HEK293 (cell line): Measurements from ENCODE around the gene SLC5A12.
"Not testable (repeated sequence)": the region's sequence is repeated elsewhere in the genome, so short reads cannot be mapped to it uniquely, and the experiment has no call there.

ENCODE experiments used
- CTCF ChIA-PET: fragments of 350-600 bp; formaldehyde crosslinking; extraction: SDS; loops from one replicate; lab custom pipeline; 2021; ENCODE audit warnings: antibody characterized with exemption; lab: Yijun Ruan, JAX
- POLR2A ChIA-PET: fragments of 300-600 bp; formaldehyde crosslinking; extraction: SDS; loops from one replicate; lab custom pipeline; 2020; ENCODE audit warnings: antibody characterized with exemption, inconsistent platforms; lab: Yijun Ruan, JAX
- H3K27ac ChIP-seq: fragments of 200-500 bp; sonication (Bioruptor generic); 2 replicates; pipeline ENCODE4 v1.5.1; 2014; ENCODE audit warnings: low read depth, low read length, control low read depth, inconsistent platforms; ENCODE audit errors: extremely low read depth
- H3K36me3 ChIP-seq, 2 experiments: fragments of 200-500 bp in 1 of 2; sonication (Bioruptor generic) in 1 of 2; 1 replicate in 1 of 2; 2 replicates in 1 of 2; pipeline ENCODE4 v1.5.1; 2014 to 2017; ENCODE audit warnings: inconsistent platforms in 2 of 2, low read length in 2 of 2; ENCODE audit not compliant: control insufficient read depth in 2 of 2, insufficient read depth in 1 of 2
- H3K4me1 ChIP-seq: fragments of 200-500 bp; sonication (Bioruptor generic); 2 replicates; pipeline ENCODE4 v1.5.1; 2014; ENCODE audit warnings: mild to moderate bottlenecking, low read length, inconsistent platforms; ENCODE audit not compliant: control insufficient read depth, insufficient read depth
- H3K4me3 ChIP-seq: 2 replicates; pipeline ENCODE4 v1.5.1; 2011; ENCODE audit warnings: low read depth, mild to moderate bottlenecking, control low read depth, low read length, moderate library complexity
- H3K9me3 ChIP-seq: fragments of 200-500 bp; sonication (Bioruptor generic); 2 replicates; pipeline ENCODE4 v1.5.1; 2014; ENCODE audit warnings: low read depth, low read length, inconsistent platforms; ENCODE audit not compliant: control insufficient read depth, insufficient read depth
- FEZF1 ChIP-seq: fragments of 450-650 bp; formaldehyde crosslinking; IDR thresholded peaks from 2 replicates; pipeline ENCODE4 v1.5.1; 2016; ENCODE audit warnings: missing biosample characterization, missing genetic modification characterization
- GLI2 ChIP-seq: fragments of 450-650 bp; formaldehyde crosslinking; IDR thresholded peaks from 2 replicates; pipeline ENCODE4; 2017; ENCODE audit warnings: missing biosample characterization, missing genetic modification characterization, low read depth, borderline replicate concordance
- HOXA7 ChIP-seq: sonication (generic); formaldehyde crosslinking; IDR thresholded peaks from 2 replicates; pipeline ENCODE4 v1.8.1; 2022; ENCODE audit warnings: missing genetic modification reagents, borderline replicate concordance
- INSM2 ChIP-seq: fragments of 450-650 bp; formaldehyde crosslinking; IDR thresholded peaks from 2 replicates; pipeline ENCODE4 v1.5.1; 2016; ENCODE audit warnings: missing biosample characterization, missing genetic modification characterization
- YY2 ChIP-seq: fragments of 450-650 bp; formaldehyde crosslinking; IDR thresholded peaks from 2 replicates; pipeline ENCODE4 v1.5.1; 2016; ENCODE audit warnings: missing biosample characterization, missing genetic modification characterization
- ZBTB11 ChIP-seq: fragments of 450-650 bp; formaldehyde crosslinking; conservative IDR thresholded peaks from 2 replicates; pipeline ENCODE4 v1.5.1; 2016; ENCODE audit warnings: low read depth, missing biosample characterization, missing genetic modification characterization
- ZBTB21 ChIP-seq: fragments of 450-650 bp; formaldehyde crosslinking; IDR thresholded peaks from 2 replicates; pipeline ENCODE4 v1.5.1; 2017; ENCODE audit warnings: missing biosample characterization, missing genetic modification characterization
- ZNF121 ChIP-seq: fragments of 450-650 bp; formaldehyde crosslinking; IDR thresholded peaks from 2 replicates; pipeline ENCODE4 v1.5.1; 2016; ENCODE audit warnings: missing biosample characterization, missing genetic modification characterization
- ZNF175 ChIP-seq: fragments of 450-650 bp; formaldehyde crosslinking; IDR thresholded peaks from 2 replicates; pipeline ENCODE4 v1.5.1; 2016; ENCODE audit warnings: missing biosample characterization, missing genetic modification characterization
- ZNF335 ChIP-seq: fragments of 450-650 bp; formaldehyde crosslinking; conservative IDR thresholded peaks from 2 replicates; pipeline ENCODE4 v1.5.1; 2016; ENCODE audit warnings: missing biosample characterization, missing genetic modification characterization
- ZNF366 ChIP-seq: fragments of 450-650 bp; formaldehyde crosslinking; conservative IDR thresholded peaks from 2 replicates; pipeline ENCODE4 v1.5.1; 2016; ENCODE audit warnings: missing biosample characterization, missing genetic modification characterization
- ZNF404 ChIP-seq: fragments of 450-650 bp; formaldehyde crosslinking; IDR thresholded peaks from 2 replicates; pipeline ENCODE4 v1.5.1; 2017; ENCODE audit warnings: missing biosample characterization, missing genetic modification characterization
- ZNF529 ChIP-seq: fragments of 450-650 bp; formaldehyde crosslinking; IDR thresholded peaks from 2 replicates; pipeline ENCODE4 v1.5.1; 2017; ENCODE audit warnings: missing genetic modification characterization, missing biosample characterization; ENCODE audit not compliant: insufficient replicate concordance
- ZNF626 ChIP-seq: fragments of 450-650 bp; sonication (Bioruptor Pico); formaldehyde crosslinking; IDR thresholded peaks from 2 replicates; pipeline ENCODE4 v1.5.1; 2018; ENCODE audit warnings: missing biosample characterization, missing genetic modification characterization, inconsistent platforms
- ZNF654 ChIP-seq: fragments of 450-650 bp; formaldehyde crosslinking; IDR thresholded peaks from 2 replicates; pipeline ENCODE4 v1.5.1; 2016; ENCODE audit warnings: low read depth, missing biosample characterization, missing genetic modification characterization
- ZNF704 ChIP-seq: fragments of 450-650 bp; formaldehyde crosslinking; IDR thresholded peaks from 2 replicates; pipeline ENCODE4 v1.5.1; 2016; ENCODE audit warnings: missing biosample characterization, missing genetic modification characterization
- ZNF76 ChIP-seq: fragments of 450-650 bp; formaldehyde crosslinking; IDR thresholded peaks from 2 replicates; pipeline ENCODE4; 2016; ENCODE audit warnings: low read depth, missing biosample characterization, missing genetic modification characterization, borderline replicate concordance
- ZNF792 ChIP-seq: fragments of 450-650 bp; formaldehyde crosslinking; IDR thresholded peaks from 2 replicates; pipeline ENCODE4 v1.5.1; 2016; ENCODE audit warnings: missing biosample characterization, missing genetic modification characterization
- ZNF837 ChIP-seq: fragments of 450-650 bp; formaldehyde crosslinking; IDR thresholded peaks from 2 replicates; pipeline ENCODE4 v1.5.1; 2016; ENCODE audit warnings: missing biosample characterization, missing genetic modification characterization
- ZSCAN30 ChIP-seq: fragments of 450-650 bp; IDR thresholded peaks from 2 replicates; pipeline ENCODE4 v1.5.1; 2018; ENCODE audit warnings: missing biosample characterization, mild to moderate bottlenecking, missing genetic modification characterization, moderate library complexity

The SLC5A12 gene

GRCh38 chr11:26655287-26655686, 66.6 kb downstream of the SLC5A12 start:
- Histone ChIP-seq H3K27ac (no peak overlapping the region), H3K9me3 (no peaks in the 10 kb centered on the region), H3K4me1 (no peaks in the 10 kb centered on the region), H3K4me3 (no peak overlapping the region), H3K36me3 (no peaks in the 10 kb centered on the region)
- ChIA-PET POLR2A (no interaction called here), CTCF (interaction anchor here (1.0 kb wide), 1 partner anchor 504 kb away, joined by 5 read pairs; no protein-coding TSS in a partner anchor)
- TF ChIP-seq ZNF626 (tag by site-specific recombination) (no peak), HOXA7 (CRISPR knock-in tag) (no peak), ZBTB11 (tag by site-specific recombination) (no peak), ZNF704 (tag by site-specific recombination) (no peak), ZNF404 (no peak), ZNF175 (tag by site-specific recombination) (no peak), YY2 (tag by site-specific recombination) (no peak)

GRCh38 chr11:26651916-26652315, 69.9 kb downstream of the SLC5A12 start:
- H3K9me3 ChIP-seq: no peaks in the 10 kb centered on the region
- TF ChIP-seq GLI2 (tag by site-specific recombination) (no peak), ZNF529 (tag by site-specific recombination) (no peak), FEZF1 (tag by site-specific recombination) (no peak), INSM2 (tag by site-specific recombination) (no peak), ZNF837 (tag by site-specific recombination) (no peak), ZNF792 (no peak), ZNF121 (no peak)
- POLR2A ChIA-PET: no interaction called here
- no peak overlapping the region for H3K4me3 ChIP-seq
- no peaks in the 10 kb centered on the region for H3K36me3 ChIP-seq
- no peaks in the 10 kb centered on the region for H3K4me1 ChIP-seq
- CTCF ChIA-PET: interaction anchor here (0.7 to 2.5 kb wide), 2 partner anchors 355 to 381 kb away, joined by 3 to 17 read pairs; no protein-coding TSS in a partner anchor
- no peak overlapping the region for H3K27ac ChIP-seq

GRCh38 chr11:26649884-26650283, 72.0 kb downstream of the SLC5A12 start:
- POLR2A ChIA-PET: no interaction called here

GRCh38 chr11:26643314-26643713, 78.5 kb downstream of the SLC5A12 start:
- POLR2A ChIA-PET, H3K4me3 ChIP-seq, H3K27ac ChIP-seq, H3K9me3 ChIP-seq, H3K36me3 ChIP-seq, H3K4me1 ChIP-seq, CTCF ChIA-PET: not testable (repeated sequence)

More at GRCh38 chr11:26649884-26650283, 72.0 kb downstream of the SLC5A12 start:
- Histone ChIP-seq H3K9me3 (no peaks in the 10 kb centered on the region), H3K27ac (no peak overlapping the region), H3K4me1 (no peaks in the 10 kb centered on the region), H3K36me3 (no peaks in the 10 kb centered on the region), H3K4me3 (no peak overlapping the region)
- TF ChIP-seq ZNF404 (no peak), ZNF654 (tag by site-specific recombination) (peak; percentile 43; the same call in 1 of the 2 replicates), ZBTB21 (tag by site-specific recombination) (no peak), ZNF335 (tag by site-specific recombination) (no peak), ZNF76 (tag by site-specific recombination) (no peak), ZSCAN30 (tag by site-specific recombination) (no peak), ZNF366 (tag by site-specific recombination) (no peak)
- CTCF ChIA-PET: interaction anchor here (0.6 to 2.5 kb wide), 8 partner anchors 24 to 353 kb away, joined by 3 to 17 read pairs (median 3); no protein-coding TSS in a partner anchor
